Anterior cingulate cortex (tissue), 58 donors: Measurements from ENCODE around the gene PRR23C.

Source experiments
- DNase-seq, 58 donors: peaks; one replicate each; lab custom pipeline; 2025; lab: John Stamatoyannopoulos, UW

Gene PRR23C

GRCh38 chr3:139005356-139005993, 39.2 kb downstream of the PRR23C start:
- no peak for DNase-seq

DNA sequence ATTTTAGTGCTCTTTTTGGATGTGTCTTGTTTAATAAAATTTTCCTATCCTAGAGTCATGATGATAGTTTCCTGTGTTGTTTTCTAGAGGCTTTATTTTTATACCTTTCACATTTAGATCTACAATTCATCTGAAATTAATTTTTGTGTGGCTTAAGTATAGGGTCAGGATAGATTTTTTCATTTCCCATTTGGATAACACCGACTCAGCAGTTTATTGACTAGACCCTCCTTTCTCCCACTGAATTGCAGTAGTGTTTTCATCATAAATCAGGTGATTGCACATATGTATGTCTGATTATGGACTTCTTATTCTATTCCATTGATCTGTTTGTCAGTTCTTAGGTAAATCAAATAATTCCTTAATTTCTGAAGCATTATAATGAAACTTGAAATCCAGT, 49.0 kb downstream of the PRR23C start:
- DNase-seq, result no peak
